Erythroblast (primary cell): Measurements from ENCODE around the gene MMEL1.
"Not testable (repeated sequence)": the region's sequence is repeated elsewhere in the genome, so short reads cannot be mapped to it uniquely, and the experiment has no call there.

ENCODE experiments used
- GATA1 ChIP-seq: IDR thresholded peaks from 2 replicates; pipeline ENCODE4 v1.6.1; 2011; ENCODE audit warnings: low read depth, mild to moderate bottlenecking, control low read depth, low read length, moderate library complexity
- POLR2A ChIP-seq: IDR thresholded peaks from 2 replicates; pipeline ENCODE4 v1.6.1; 2011; ENCODE audit warnings: mild to moderate bottlenecking, low read length

GRCh38 chr1:2655598-2656434 is 23.0 kb upstream of the MMEL1 start:
- TF ChIP-seq POLR2A, GATA1: not testable (repeated sequence)
